ENCODE data around the gene IMMP2L.

IMMP2L gene

DNA sequence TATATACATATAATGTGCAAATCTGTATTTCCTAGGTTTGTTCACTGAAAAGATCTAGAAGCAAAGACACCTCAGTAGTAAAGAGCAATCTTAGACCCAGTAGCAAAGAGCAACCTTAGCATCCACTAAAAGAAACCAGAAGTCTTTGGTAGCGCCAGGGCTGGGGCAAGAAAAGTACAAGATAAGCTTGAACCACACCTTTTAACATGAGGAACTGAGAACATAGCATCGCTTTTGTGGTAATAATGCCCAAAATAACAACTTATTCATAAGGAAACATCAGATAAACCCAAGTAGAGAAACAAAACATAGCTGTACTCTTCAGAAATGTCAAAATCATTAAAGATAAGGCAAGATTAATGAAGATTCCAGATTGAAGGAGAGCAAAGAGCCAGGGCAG is 173.4 kb downstream of the IMMP2L start:
- DNase-seq: no peak

DNA sequence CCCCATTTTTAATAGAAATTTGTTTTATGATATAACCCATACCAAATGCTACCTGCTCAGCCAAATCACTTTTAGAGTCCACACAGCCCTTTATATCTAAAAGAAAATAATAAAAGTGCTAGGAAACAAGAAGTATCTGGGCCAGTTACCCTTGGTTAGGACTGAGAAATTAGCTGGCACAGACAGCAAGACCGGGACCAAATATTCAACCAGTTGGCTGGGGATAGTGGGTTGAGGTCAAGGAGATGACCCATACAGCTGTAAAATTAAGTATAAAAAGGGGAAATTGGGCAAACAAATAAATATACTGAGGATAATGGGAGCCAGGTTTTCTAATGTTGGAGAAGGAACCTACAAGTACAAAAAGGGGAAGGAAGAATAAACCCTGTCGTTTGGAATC is 174.3 kb downstream of the IMMP2L start:
- no peak for DNase-seq

DNA sequence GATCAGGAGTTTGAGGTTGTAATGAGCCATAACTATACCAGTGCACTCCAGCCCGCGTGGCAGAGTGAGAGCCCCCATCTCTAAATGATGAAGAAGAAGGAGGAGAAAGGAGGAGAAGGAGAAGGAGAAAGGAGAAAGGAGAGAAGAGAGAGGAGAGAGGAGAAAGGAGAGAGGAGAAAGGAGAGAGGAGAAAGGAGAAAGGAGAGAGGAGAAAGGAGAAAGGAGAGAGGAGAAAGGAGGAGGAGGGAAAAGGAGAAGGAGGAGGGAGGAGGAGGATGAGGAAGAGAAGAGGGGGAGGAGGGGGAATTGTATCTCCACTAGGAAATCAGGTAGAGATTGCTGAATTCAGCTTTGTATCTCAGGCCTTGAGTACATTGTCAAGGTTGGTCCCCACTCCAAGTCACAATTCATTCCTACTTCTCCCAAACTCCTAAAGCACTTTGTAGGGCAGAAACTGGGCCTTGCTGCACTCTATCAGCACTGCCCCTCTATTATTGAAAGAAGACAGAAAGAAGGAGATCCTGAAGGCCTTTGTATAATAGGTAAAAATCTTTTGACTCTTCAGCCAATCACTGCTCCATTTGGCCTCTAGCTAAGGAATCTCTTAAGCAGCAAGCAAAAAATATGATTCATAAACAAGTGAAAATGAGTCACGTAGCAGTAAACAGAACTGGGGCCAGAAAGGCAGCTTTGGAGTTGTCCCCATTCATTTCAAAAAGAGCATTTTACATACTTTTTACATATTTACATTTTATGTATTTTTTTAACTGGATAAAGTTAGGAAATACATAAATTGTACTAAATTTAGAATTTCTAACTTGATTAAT is 178.0 kb downstream of the IMMP2L start:
- DNase-seq: no peak

DNA sequence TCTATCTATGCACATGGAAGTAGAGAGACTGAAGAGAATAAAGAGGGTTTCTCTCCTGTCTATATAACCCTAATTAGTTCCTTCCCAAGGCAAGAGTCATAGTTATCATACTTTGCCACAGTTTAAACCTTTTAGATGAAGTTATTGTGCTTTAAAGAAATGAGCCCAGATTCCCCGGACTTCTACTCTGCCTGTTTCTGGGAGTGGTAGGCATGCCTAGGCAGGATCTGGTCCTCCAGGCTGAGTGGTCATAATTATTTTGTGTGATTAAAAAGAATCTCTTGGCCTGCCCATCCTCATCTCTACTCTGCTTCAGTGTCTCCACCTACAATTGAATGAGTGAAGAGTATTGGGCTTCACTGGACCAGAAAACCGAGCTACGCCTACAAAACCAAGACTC is 179.2 kb downstream of the IMMP2L start:
- DNase-seq: no peak

DNA sequence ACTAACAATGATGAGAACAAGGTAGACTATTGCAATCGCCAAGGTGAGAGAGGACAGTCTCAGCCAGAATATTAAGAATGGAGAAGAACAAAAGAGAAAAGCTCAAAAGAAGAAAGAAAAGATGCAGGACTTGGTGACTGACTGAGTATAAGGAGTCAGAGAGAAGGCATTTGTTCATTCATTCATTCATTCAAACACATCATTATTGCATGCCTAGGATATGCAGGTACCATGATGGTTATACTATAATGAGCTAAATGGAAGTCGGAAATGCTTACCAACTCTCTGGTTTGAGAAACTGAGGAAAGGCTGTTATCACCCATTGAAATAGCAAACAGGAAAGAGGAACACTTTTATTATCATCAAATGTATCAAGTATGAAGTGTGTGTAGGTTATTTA is 180.7 kb downstream of the IMMP2L start:
- no peak for DNase-seq

DNA sequence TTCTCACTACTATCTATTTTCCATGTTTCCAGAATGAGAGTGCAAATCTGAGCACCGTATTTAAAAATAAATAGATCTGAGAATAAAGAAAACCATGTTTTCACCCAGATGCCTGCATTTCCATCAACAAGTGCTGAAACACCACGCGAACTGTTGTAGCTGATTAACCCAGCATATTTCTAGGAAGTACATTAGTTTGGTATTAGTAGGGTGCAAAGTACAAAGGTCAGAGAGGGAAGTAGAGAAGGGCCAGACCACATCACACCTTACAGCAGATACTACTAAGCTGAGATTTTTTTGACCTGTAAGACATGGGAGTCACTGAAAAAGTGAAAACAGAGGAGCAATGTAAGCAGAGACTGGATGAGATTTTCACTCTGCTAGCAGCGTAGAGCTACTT is 181.3 kb downstream of the IMMP2L start:
- DNase-seq: no peak

DNA sequence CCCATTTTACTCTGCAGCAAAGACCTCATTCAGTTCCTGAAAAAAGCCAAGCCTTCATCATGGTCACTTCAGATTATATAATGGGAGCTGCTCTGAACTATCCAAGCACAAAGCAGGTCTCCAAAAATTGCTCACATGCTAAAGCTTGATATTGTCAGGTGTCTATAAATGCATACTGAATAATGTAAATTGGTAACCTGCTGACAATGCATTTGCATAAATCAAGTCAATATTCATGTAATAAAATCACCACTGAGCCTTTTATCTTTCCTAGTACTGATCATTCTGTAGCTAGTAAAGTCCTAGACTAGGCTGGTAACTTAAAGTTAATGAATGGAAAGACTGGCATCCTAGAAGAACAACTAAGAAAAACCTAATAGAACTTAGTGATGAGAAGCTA is 188.3 kb downstream of the IMMP2L start:
- DNase-seq: no peak

DNA sequence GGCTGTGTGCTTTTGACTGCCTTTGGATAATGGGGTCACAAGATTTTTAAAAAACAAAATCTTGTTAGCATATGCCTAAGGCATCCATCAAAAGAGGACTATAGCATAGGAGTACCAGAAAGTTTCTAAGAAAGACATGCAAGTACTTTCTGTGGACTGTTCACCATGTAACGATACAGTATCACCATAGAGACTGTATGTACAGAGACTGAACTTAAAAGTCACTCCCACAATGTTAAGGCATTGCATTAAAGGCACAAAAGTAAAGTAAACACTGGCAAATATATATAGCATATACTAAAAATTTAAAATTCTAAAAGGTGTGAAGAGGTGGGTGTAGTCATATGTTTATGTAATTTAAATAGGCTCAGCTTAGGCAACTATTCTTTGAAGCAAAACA is 190.9 kb downstream of the IMMP2L start:
- no peak for DNase-seq

DNA sequence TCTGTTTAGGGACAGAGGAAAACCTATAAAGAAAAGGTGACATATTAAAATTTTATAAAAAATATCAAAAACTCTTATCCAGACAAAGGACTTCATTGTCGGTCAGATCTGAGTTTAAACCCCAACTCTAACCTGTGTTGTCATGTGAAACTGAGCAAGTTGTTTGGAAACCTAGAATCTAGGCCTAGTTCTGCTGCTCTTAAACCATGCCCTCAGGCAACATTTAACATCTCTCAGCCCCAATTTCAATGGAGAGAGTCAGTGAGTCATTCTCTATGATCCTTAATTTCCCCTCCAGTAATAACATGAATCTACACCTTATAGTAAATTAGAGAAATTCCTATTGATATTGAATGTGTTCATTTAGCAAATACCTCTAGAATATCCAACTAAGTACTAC is 192.3 kb downstream of the IMMP2L start:
- DNase-seq: no peak

DNA sequence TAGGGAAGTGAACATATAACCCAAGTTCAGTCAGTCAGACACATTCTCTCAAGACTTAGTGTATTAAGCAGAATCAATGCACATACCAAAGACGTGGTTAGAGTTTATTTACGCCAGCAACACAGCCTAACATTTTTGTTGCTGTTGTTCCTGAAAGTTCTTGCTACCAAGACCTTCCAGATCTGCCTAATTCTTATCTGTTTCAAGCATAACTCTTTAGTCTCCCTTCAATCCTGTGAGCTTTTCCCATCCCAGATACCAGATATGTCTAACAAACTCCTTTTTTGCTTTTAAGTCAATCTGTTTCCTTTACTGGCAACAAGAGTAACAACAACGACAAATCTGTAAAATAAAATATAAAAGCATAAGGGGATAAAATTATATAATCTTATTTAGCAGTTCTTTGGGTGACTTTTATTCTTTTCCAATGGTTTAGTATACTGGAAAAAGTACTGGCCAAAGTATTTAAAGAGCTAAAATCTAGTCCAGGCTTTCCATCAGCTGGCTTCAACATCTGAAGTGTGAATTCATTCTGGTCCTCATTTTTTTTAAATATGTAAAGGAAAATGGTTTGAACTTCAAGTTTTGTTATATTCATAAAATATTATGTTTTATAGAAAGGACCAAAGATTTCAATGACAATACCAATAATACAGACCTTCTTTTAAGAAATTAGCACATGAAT is 193.8 kb downstream of the IMMP2L start:
- no peak for DNase-seq

DNA sequence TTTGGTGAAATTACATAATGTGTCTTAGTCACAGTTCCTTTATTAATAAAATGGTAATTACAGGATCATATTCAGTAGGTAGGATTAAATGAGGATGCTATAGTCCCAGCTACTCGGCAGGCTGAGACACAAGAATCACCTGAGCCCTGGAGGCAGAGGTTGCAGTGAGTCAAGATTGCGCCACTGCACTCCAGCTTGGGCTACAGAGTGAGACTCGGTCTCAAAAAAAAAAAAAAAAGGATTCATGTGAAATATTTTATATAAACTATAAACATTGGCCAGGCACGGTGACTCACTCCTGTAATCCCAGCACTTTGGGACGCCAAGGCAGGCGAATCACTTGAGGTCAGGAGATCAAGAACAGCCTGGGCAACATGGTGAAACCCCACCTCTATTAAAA is 197.9 kb downstream of the IMMP2L start:
- DNase-seq: no peak

DNA sequence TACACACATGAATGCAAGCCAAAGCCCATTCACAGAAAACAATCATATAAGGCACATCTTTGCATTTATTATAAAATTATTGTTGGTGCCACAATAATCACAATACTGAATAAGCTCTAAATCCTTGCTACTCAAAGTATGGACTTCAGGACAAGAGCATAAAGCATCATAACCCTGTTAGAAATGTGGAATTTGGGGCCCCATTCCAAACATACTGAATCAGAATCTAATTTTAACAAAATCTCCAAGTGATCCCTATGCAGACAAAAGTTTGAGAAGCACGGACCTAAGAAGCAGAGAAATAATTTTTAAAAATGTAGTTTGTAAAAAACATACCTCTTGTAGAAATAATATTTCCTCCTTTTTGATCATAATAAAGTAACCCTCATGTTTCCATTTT is 199.2 kb downstream of the IMMP2L start:
- DNase-seq: no peak

DNA sequence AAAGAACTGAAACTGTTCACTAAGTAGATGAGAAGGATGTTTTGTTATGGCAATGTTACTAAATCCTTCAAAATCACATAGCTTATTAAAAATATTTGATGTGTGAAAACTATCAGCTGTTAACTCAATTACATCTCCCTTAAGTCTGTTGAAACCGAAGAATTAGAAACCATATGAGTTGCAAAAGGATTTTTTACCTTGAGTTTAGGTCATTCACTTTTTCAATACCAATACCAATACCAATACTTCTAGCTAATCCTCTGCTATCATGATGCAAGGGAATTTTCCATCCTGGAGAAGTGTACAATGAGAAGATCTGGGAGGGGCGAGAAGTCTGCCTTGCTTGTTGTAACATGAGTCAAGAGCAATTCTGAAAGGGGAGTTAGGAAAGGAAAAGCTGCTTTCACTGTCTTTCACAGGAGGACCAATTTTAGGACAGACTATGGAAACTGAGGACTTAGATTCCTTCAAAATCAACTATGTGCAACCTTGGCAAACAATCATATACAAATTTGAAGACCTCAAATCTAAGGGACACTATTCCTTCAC is 199.7 kb downstream of the IMMP2L start:
- no peak for DNase-seq

DNA sequence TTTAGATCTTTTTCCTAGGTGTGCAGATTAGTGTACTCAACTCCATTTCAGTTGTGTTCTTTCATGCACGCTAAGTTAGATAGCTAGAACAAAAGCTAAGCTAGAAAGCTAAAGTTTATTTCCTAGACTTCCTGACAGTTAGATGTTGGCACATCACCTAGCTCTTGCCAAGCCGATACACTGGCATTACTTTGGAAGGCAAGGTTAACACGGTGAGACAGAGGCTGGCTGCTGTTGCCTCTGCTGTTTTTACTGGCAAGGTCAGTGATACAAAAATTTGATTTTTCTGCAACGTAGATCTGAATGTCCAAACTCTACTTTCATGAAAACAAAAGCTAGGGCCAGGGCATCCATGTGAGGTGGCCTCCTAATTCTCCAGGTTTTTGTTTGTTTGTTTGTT is 203.4 kb downstream of the IMMP2L start:
- no peak for DNase-seq

DNA sequence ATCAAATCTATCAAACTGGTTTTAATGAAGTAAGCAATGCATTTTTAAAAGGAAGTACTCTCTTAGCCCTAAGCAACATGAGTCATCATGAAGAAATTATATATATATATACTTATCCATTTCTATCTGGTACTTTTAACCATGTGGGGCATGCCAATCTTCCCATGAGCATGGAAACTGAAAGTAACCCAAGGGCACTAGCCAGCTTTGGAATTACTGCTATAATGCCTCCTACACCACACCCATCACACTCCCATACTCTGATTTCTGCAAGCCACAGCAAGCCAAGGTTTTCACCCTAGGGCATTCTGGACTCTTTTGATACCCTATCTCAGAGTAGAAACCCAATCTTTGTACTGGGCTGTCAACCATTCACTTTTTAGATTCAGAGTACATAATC is 204.6 kb downstream of the IMMP2L start:
- no peak for DNase-seq

DNA sequence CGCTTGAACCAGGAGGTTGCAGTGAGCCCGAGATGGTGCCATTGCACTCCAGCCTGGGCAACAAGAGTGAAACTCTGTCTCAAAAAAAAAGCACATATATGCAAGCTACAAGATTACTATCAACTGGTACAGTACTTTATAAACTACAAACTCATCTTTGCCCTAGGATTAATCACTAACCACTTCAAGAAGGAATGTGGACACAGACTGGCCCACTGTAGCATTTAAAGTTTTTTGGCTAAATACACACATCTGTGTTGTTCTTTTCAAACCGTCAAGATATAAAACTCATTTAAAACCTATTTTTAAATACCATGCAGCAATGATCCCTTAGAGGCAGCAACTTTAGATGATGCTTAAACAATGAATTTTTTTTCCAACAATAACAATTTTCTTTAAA is 205.4 kb downstream of the IMMP2L start:
- DNase-seq: no peak

DNA sequence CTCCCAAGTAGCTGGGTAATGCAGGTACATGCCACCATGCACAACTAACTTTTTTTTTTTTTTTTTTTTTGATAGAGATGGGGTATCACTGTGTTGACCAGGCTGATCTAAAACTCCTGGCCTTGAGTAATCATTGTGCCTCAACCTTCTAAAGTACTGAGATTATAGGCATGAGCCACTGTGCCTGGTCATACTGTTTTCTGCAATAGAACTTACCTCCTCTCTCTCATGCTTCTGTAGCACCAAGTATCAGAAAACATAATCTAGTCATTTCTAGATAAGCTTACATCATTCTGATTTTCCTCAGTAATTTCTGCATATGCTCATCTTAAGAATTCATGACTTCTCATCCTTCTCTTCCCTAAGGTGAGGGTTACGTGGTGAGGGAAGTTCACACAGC is 210.0 kb downstream of the IMMP2L start:
- no peak for DNase-seq

DNA sequence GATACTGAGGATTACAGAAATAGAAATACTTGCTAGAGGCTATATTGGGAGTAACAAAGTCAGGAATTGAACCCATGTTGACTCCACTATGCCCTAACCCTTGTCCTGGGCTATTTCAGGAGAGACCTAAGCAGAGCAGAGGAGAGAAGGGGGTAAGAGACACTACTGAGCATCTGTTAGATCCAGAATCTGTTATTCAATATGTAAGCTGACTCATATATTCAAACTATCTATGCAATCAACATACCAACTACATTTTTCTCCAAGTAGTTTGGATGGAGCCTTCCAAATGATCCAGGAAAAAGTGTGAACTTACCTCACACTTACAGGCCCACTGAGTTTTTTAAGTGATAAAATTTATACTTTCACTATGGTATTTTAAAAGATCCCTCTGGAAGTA is 216.1 kb downstream of the IMMP2L start:
- DNase-seq: no peak

DNA sequence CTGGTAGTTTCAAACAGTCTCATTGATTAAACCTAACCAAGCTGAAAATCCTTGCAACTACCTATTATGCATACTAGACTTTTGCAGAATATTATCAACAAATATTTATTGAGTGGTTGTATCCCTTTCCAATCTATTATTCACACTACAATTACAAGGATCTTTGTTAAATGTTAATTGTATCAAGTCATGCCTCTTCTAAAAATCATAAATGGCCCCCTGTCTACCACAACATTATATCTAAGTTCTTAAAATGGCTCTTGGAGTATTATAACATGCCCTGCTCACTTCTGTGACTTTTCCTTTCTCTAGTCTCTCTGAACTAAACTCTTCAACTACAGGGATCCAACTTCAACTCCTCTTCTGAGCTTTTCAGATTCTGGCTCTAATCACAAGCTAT is 219.3 kb downstream of the IMMP2L start:
- no peak for DNase-seq

DNA sequence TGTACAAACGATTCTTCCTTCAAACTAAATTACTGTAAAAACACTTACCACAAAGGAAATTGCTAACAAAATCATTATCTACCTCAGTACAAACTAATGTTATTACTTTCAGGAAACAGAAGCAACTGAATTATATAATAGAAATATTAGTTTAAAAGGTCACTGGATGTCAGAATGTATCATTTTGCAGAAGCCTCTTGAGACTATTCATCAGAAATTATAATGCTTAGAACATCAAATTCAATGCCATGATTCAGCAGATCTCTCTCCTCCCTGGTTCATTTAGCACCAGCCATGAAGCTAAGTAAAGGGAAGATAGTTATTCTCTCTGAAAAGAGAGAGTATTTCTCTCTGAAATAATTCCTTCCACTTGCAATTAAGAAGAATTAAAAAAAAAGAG is 223.3 kb downstream of the IMMP2L start:
- DNase-seq: no peak

DNA sequence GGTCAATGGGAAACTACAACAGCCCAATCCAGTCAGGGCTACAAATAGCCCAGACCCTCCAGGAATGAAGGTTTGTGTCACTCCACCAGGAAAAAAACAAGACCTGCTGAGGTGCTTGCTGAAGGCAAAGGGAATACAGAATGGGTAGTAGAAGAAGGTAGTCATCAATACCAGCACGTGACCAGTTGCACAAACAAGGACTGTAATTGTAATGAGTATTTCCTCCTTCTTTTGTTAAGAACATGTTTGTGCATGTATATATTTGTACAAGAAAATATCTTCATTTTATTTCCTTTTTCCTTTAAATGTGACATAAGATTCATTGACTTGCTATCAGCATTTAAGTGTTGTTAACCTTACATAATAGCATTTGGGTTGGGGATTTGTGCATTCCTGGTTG is 229.3 kb downstream of the IMMP2L start:
- DNase-seq: no peak

DNA sequence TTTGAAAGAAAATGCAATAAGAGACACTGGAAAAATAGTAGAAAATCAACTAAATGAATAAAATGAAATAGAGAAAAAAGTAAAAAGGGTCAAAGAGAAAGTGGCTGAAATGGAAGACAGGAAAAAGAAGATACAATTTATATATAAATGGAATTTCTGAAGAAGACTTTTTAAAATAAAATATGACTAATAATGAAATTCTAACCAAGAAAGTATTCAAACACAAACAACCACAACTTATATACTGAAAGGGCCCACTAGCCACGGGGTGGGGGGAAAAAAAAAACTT is 232.1 kb downstream of the IMMP2L start:
- no peak for DNase-seq

DNA sequence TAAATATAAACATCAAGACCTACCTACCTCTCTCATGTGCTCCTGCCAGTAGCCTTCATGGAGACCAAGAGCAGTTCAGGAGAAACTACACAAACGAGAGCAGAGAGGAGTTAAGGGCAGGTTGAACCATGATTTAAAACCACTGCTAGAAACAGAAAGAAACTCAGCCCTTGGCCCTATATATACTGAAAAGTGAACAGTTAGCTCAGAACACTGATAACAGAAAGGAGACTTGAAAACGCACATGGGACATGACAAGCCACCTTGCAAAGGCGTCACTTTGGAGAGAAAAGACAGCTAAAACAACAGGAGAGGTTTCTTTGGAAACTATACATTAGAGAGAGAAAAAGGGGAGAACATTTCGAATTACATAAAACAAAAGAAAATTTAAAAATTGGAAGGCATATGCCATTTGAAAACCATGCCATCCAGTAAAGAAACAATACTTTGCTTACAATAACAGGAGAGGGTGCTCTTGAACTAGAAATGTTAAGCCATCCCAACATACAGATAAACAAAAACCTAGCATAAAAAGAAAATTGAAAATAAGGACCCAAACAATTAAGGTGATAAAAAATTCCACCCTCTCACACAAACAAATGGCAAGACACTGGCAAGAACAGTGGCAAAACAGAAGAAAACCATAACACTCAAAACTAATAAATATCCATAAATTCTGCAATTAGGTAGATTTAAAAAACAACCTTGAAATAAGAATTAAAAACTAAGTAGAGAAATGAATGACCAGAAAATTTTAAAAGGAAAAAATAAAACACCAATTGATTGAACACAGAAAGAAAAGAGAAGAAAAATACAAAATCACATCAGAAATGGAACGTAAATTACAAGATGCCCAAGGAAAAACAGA is 232.7 kb downstream of the IMMP2L start:
- no peak for DNase-seq

DNA sequence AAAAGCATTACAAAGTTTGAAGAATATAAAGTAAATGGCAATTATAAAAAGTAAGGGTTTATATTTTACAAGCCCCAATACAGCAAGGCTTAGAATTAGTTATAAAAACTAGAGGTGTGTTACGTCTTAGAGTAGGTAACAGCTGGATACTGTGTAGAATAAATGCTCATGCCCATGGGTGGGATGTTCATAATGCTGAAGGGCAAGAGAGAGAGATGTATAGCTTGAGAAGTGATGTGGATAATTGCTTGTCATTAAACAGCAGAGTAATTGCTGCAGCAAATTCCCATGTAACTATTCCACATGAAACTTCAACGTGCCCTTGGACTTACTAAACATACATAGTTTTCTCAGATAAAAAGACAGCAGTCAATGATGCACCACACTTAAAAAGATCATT is 233.8 kb downstream of the IMMP2L start:
- no peak for DNase-seq

Data from NCI-H2081 treated with DMSO at 0.1 percent for 48 hours (cell line).